IPS-18c (cell line): ENCODE results near the gene LEKR1.

Source experiments
- H3K4me3 ChIP-seq: 2 replicates; pipeline ENCODE4 v1.7.0; 2013; ENCODE audit warnings: low read depth, mild to moderate bottlenecking, low read length, moderate library complexity; ENCODE audit not compliant: insufficient read depth
- H3K9me3 ChIP-seq: one replicate; pipeline ENCODE4 v1.6.1; 2013; ENCODE audit warnings: mild to moderate bottlenecking, low read length, moderate library complexity; ENCODE audit not compliant: control insufficient read depth, insufficient read depth

The LEKR1 gene

DNA sequence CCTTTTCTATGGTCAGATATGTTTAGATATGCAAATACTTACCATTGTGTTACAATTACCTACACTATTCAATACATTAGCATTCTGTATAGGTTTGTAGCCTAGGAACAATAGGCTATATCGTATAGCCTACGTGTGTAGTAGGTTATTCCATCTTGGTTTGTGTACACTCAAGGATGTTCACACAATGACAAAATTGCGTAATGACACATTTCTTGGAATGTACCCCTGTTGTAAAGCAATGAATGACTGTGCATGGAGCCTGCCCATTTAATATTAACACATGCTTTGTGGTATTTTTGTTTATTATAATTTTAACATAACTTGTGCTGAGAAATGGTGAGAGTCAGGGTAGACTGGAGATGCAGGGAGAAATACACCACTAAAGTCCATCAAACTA lies 154.9 kb downstream of the LEKR1 start:
- H3K4me3 ChIP-seq = no peak overlapping the region
- no peaks in the 10 kb centered on the region for H3K9me3 ChIP-seq

- Histone ChIP-seq H3K9me3 (no peaks in the 10 kb centered on the region), H3K4me3 (no peak overlapping the region)
Measured at GRCh38 chr3:156983559-156983958, 157.4 kb downstream of the LEKR1 start.

- no peaks in the 10 kb centered on the region for H3K9me3 ChIP-seq
- no peak overlapping the region for H3K4me3 ChIP-seq
Measured at GRCh38 chr3:156985711-156986110, 159.6 kb downstream of the LEKR1 start.

- Histone ChIP-seq H3K9me3 (no peaks in the 10 kb centered on the region), H3K4me3 (no peak overlapping the region)
Measured at GRCh38 chr3:156987946-156988345, 161.8 kb downstream of the LEKR1 start.

- H3K4me3 ChIP-seq = no peak overlapping the region
- no peaks in the 10 kb centered on the region for H3K9me3 ChIP-seq
Measured at GRCh38 chr3:156997351-156997750, 171.2 kb downstream of the LEKR1 start.

DNA sequence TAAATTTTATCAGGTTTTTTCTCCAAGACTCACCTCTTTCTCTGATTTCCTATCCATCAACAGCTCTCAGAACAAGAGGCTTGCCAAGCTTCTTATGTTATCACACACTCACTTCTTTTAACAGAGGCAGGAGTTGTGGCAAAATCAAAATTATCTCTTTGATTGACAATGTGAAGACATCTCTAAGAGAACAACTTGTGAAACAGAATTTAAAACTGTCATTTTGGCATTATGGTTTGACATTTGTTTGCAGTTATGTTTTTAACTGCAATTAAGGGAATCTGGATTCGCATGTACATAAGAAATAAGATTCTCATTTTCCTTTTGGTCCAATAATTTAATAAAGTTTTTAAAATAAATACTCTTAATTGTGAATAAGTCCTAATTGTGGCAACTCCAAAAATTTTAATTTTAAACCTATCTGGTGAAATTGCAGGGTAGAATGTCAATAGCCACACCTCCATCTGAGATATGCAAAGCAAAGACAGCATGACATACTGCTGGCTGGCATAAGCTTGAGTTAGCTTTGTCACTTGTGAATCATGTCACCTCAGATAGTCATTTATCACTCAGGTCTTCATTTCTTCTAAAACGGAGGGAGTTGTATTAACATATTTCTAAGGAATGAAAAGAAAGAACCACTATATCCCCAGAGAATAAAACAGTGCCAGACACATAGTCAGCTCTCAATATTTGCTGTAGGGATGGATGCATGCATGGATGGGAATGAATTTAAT lies 175.2 kb downstream of the LEKR1 start:
- Histone ChIP-seq H3K9me3 (no peaks in the 10 kb centered on the region), H3K4me3 (no peak overlapping the region)

DNA sequence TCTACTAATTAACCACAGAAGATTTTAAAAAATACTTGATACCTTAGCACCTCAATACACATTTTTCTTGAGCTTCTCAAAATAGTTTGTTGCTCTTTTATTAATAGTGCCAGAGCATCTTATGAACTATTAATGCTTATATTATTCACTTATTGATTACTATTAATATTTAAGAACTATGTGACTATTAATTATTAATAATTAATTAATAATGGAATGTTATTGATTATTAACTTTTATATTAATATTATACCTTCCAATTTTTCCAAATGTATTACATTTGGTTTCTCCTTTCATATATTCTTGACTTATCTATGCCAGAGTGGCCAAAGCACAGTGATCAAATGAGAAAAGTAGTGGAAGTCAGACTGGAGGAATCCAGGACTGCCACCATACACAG lies 195.5 kb downstream of the LEKR1 start:
- Histone ChIP-seq H3K9me3 (no peaks in the 10 kb centered on the region), H3K4me3 (no peak overlapping the region)

DNA sequence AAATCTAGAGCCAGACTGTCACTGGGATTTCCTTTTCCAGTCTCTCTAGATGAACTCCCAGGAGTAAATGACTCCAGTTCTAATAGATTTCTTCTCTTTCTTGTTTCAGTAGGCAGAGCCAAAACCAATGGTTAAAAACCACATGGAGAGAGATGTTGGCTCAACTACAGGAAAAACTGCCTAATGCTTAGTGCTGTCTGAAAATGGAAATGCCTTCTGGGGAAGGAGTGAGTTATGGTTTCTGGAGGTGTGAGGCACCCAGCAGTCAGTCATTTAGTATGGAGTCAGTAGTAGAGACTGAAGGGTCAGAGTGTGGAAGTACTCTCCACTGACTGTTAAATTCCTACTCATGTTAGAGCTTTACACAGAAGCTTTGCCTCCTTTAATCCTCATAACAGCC lies 197.1 kb downstream of the LEKR1 start:
- Histone ChIP-seq H3K4me3 (no peak overlapping the region), H3K9me3 (no peaks in the 10 kb centered on the region)

DNA sequence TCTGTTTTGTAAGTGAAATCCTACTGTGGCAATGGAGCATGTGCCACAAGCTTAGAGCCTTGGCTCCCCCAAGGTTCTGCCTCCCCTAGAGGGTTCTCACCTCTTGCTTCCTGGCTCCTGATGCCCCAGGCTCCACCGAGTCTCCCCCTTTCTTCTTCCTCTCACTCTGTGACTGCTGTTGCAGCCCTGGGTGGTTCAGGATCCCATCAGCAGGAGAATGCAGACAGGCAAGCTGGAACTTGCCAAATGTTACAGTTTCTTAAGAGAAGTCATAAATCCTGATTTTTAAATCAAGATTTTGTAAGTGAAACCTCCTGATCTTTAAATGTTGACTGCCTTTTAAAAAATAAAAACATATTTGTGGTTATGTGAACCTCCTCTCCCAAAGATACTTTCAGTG lies 199.9 kb downstream of the LEKR1 start:
- no peak overlapping the region for H3K4me3 ChIP-seq

GRCh38 chr3:157027861-157028745 lies 201.9 kb downstream of the LEKR1 start:
- no peak overlapping the region for H3K4me3 ChIP-seq
- H3K9me3 ChIP-seq = no peaks in the 10 kb centered on the region

More for the DNA sequence above, 199.9 kb downstream of the LEKR1 start:
- no peaks in the 10 kb centered on the region for H3K9me3 ChIP-seq

DNA sequence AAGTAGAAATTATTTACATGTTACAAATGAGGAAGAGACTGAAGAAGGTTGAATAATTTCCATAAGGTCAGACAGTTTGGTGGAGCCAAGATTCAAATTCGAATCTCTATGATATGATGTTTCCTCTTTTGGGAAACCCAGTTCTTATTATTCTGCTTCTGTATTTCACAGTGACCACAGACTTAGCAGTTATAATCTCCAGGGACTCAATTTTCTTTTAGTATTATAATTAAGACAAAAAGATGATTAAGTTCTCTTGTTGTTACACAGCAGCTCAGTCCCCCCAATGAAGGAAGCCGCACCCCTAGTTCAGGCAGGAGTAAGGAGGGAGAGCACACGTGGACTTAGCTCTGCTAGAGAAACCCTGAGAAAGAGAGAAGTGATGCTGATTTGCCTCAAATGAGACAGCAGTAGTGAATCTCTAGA lies 203.2 kb downstream of the LEKR1 start:
- no peaks in the 10 kb centered on the region for H3K9me3 ChIP-seq
- no peak overlapping the region for H3K4me3 ChIP-seq

DNA sequence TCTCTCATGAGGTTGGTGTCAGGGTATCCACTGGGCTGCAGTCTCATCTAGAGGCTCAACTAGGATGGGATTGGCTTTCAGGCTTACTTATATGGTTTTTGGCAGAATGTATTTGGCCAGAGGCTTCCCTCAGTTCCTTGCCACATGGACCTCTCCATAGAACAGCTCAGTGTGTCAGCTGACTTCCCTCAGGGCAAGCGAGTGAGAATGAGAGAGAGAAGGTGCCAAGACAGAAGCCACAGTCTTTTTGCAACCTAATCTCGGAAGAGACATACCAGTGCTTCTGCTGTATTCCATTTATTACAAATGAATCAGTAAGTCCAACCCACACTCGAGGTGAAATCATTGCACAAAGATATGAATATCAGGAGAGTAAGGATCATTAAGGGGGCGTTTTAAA lies 204.6 kb downstream of the LEKR1 start:
- H3K9me3 ChIP-seq = no peaks in the 10 kb centered on the region
- H3K4me3 ChIP-seq = no peak overlapping the region

DNA sequence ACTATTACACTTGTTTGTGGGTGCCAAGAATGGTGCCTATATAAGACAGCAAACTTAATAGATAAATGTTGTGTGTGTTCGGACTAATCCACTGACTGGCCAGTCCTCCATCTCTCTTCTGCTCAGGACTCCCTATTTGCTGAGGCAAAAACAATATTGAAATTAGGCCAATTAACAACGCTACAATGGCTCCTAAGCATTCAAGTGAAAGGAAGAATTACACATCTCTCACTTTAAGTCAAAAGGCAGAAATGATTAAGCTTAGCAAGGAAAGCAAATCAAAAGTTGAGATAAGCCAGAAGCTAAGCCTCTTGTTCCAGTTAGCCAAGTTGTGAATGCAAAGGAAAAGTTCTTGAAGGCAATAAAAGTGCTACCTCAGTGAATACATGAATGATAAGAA lies 206.8 kb downstream of the LEKR1 start:
- no peak overlapping the region for H3K4me3 ChIP-seq
- no peaks in the 10 kb centered on the region for H3K9me3 ChIP-seq

DNA sequence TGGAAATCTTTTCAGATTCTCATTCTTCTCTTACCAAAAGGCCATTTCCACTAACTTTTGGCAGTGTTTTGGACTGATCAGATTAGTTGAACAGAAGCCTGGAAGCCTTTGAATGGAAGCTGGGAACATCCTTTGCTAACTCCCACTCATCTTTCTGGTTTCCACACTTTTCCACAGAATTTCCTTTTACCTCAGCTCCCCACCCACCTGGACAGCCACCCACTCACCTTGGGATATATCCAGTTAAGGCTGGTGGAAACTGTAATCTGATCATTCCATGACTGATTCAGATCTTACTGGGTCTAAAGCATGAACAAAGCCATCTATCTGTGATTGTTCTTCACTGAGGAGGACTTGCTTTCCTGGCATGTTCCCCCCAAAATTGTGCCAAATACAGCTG lies 214.3 kb downstream of the LEKR1 start:
- no peaks in the 10 kb centered on the region for H3K9me3 ChIP-seq
- H3K4me3 ChIP-seq = no peak overlapping the region

GRCh38 chr3:157042226-157042625 lies 216.1 kb downstream of the LEKR1 start:
- no peaks in the 10 kb centered on the region for H3K9me3 ChIP-seq
- H3K4me3 ChIP-seq = no peak overlapping the region

GRCh38 chr3:157043771-157044170 lies 217.6 kb downstream of the LEKR1 start:
- H3K4me3 ChIP-seq = no peak overlapping the region

GRCh38 chr3:157045238-157045850 lies 219.2 kb downstream of the LEKR1 start:
- no peak overlapping the region for H3K4me3 ChIP-seq
- H3K9me3 ChIP-seq = no peaks in the 10 kb centered on the region

More at GRCh38 chr3:157043771-157044170, 217.6 kb downstream of the LEKR1 start:
- H3K9me3 ChIP-seq = no peaks in the 10 kb centered on the region

- Histone ChIP-seq H3K4me3 (no peak overlapping the region), H3K9me3 (no peaks in the 10 kb centered on the region)
Measured at GRCh38 chr3:157046520-157046919, 220.4 kb downstream of the LEKR1 start.
